Erythroblast (primary cell): ENCODE data around the gene ITPR3.

ENCODE experiments used
- GATA1 ChIP-seq: IDR thresholded peaks from 2 replicates; pipeline ENCODE4 v1.6.1; 2011; ENCODE audit warnings: low read depth, mild to moderate bottlenecking, control low read depth, low read length, moderate library complexity
- POLR2A ChIP-seq: IDR thresholded peaks from 2 replicates; pipeline ENCODE4 v1.6.1; 2011; ENCODE audit warnings: mild to moderate bottlenecking, low read length

DNA sequence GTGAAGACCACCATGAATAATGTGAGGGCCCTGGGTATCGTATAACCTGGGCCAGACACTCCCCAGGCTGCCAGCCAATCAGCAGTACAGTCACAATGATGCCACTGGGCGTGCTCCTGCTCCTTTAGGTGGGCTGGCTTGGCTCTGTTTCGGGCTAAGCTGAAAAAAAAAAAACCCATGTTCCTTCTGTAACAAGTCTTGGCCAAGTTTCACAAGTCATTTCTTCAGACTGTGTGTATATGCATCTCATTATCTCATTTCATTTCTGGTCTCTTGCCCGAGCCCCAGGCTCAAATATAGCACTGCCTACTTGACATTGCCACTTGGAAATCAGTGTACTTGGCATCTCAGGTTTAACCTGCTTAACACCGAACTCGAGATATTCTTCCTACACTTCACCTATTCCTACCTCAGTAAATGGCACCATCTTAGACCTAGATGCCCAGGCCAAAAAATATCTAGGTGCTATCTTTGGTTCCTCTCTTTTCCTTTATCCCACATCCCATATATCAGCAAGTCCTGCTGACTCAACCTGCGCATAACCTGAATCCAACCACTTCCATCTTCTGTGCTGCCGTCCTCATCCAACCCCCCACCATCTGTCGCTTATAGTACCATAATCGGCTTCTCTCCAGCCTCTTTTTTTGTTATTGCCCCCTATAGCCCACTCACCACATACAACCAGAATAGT, 88.6 kb downstream of the ITPR3 start:
- no peak for TF ChIP-seq POLR2A
- no peak for TF ChIP-seq GATA1
